HG03139 (cell line): ENCODE results near the gene INPP4B.

Source experiments
- ATAC-seq: cut with Tn5 transposase; IDR thresholded peaks from one replicate; pipeline ENCODE4 v1.9.1; 2021; ENCODE audit not compliant: unreplicated experiment

INPP4B gene

DNA sequence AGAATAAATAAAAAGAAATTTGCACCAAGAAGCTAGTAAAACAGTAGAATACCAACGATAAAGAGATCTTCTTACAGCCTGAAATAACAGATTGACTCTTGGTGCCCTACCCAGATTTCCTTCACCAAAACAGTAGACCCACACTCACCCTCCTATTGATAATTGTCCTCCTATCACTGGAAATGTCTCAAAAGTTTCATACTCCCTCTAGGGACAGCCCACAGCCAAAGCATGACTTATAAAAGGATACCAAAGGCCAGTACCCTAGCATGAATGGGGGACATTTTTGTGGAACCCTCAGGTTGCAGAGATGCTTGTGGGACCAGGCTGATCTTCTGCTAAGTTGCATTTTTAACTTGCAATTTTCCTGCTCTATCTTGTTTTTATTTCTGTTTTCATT lies 104.1 kb downstream of the INPP4B start:
- no peak for ATAC-seq

DNA sequence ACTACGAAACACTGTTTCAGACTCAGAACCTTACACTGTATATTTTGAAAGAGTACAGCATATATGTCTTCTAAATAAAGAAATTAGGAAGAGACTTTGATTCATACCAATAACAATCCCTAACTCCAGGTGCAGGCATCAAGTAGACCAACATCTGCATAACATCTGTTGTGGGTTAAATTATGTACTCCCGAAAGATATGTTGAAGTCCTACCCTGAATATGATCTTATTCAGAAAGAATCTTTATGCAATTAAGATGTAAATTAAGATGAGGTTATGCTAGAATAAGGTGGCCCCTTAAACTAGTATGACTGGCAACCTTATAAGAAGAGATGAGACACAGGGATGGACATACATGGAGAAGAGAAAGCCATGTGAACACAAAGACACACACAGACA lies 117.9 kb downstream of the INPP4B start:
- no peak for ATAC-seq

GRCh38 chr4:142727149-142727548 lies 119.0 kb downstream of the INPP4B start:
- ATAC-seq, result no peak

DNA sequence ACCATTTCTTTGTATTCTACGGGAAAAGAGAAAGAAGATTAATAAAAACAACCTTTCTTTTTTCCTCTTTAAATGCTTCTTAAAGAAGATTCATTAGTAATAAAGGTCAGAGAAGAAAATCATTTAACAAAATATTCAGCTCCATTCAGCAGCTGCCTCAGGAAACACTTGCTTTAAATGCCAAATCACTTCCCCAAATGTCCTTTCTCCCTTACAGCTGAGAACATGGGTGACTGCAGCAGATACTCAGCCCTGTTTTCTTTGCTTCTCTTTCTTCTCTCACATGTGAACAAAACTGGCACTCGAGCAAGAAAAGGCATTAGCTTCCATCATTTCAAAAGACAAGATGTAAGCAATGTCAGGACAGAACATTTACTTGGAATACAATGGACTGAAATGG lies 120.2 kb downstream of the INPP4B start:
- ATAC-seq, result no peak

DNA sequence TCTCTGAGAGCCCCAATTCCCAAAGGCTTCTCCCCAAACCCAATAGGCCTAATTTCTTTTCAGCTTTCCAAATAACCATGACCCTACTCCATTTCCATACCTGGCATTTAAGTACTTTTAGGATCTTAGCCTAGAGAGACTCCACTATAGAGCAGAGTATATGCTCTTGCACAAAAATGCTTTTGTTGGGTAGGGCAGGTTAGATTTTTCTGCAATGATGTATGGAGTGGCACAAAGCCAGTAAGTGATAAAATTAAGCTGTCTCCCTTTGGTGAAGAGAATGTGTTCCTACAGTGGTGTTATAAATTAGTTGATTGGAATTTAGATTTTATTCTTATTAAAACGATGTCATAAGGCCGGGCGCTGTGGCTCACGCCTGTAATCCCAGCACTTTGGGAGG lies 124.9 kb downstream of the INPP4B start:
- no peak for ATAC-seq

DNA sequence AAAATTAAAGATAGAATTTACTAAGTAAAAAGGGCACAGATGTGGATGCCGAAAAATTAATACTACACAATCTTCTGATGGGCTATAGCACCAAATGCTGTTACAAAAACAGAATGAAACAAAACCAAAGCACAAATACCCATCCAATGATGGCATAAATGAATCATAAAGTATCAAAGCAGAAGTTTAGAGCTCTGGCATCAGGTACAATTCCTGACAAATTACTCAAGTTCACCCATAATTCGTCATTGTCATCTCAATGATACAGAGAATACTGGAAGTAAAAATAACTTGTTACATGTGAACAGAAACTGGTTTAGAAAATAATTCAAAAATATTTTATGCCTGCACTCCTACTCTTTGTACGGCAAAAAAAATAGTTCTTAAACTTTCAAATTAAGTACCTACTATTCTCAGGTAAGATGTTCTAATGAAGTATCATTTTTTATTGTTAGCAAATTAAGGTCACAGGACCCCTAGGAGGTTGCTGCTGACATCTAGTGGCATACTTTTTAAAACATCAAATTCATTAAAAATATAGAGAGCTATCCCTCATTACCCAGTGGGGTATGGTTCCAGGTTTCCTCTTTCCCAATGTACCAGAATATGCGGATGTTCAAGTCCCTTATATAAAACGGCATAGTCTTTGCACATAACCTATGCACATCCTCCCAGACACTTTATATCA lies 126.1 kb downstream of the INPP4B start:
- no peak for ATAC-seq

GRCh38 chr4:142718981-142719380 lies 127.1 kb downstream of the INPP4B start:
- no peak for ATAC-seq

- ATAC-seq, result no peak
Observed at GRCh38 chr4:142715727-142716126, 130.4 kb downstream of the INPP4B start.

DNA sequence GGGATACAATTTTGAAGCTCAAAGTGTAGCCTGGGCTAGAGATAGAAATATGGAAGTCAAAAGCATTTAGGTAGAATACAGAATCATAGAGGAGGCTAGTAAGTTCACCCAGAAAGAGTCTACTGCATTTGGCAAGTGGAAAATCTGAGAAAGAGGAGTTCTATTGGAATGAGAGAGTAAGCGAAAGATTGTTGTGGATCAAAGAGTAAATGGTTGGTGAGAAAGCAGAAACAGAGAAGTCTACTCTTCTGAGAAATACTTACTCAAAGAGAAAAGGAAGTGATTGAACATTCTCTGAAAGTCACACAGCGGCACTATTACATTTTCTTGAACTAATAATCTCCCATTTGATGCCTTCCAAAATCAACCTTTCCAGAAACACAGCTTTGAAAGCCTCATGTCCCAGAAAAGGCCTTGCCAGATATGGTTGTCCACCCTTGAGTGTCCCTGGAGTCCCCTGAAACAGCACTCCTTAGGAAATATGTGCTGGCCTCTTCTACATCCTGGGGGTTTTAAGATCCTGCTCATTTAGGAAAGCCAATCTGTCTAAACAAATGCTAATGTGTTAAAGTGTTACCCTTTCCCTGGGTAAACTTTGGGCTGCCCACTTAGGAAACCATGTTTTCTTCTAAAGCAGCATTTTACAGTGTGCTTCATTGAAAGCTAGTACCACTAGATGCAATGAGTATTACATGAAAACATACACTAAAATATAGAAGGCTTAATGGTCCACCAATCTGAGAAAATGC lies 132.6 kb downstream of the INPP4B start:
- no peak for ATAC-seq

GRCh38 chr4:142708231-142708630 lies 137.9 kb downstream of the INPP4B start:
- ATAC-seq, result no peak

DNA sequence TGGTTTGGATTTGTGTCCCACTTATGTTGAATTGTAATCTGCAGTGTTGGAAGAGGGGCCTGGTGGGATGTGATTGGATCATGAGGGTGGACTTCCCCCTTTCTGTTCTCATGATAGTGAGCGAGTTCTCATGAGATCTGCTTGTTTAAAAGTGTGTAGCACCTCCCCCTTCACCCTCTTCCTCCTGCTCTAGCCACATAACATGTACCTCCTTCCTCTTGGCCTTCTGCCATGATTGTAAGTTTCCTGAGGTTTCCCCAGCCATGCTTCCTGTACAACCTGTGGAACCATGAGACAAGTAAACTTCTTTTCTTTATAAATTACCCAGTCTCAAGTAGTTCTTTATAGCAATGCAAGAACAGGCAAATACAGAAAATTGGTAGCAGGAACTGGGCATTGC lies 138.7 kb downstream of the INPP4B start:
- no peak for ATAC-seq

DNA sequence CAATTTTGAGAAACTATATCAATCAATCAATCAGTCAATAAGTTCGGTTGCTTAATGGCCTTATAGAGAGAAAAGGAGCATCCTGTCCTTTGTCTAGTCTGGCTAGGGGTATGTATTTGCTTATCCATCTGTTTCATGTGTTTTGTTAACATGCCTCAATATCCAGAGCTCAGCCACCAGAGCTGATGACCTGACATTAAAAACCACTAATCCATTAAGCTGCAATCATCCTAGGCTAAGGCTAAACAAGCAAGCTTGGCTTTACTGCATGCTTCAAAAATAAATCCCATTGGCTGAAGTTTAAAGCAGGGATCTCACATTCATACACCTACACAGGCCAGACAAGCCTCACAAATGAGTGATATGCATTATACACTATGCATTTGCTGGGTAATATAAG lies 139.7 kb downstream of the INPP4B start:
- no peak for ATAC-seq

- no peak for ATAC-seq
Observed at GRCh38 chr4:142705820-142706219, 140.3 kb downstream of the INPP4B start.

DNA sequence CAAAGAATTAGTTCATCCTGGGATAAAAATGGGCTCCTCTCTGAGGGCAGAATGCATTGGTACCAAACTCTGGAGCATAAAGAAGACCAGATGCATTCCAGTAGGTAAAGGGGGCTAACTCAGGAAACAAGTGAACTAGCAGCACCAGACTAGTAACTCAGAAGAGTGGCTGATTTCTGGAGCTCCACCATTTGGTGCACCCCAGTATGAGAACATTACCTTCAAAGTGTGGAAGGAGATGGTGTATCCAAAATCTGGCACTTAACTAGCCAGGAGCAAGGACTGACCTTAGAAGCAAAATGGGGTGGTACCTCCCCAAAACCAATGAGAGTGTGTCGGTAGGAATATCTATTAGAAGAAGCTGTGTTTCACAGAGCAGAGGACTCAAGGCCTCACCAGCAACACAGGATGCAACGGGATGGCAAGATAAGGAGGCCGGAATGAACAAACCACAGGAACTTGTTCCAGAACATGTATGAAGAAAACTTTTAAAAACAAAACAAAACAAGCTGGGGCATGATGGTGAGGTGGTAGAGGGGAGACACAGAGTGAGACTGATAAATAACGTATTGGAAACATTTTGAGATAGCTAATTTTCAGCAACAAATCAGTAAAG lies 142.3 kb downstream of the INPP4B start:
- no peak for ATAC-seq

GRCh38 chr4:142701017-142701416 lies 145.1 kb downstream of the INPP4B start:
- no peak for ATAC-seq

DNA sequence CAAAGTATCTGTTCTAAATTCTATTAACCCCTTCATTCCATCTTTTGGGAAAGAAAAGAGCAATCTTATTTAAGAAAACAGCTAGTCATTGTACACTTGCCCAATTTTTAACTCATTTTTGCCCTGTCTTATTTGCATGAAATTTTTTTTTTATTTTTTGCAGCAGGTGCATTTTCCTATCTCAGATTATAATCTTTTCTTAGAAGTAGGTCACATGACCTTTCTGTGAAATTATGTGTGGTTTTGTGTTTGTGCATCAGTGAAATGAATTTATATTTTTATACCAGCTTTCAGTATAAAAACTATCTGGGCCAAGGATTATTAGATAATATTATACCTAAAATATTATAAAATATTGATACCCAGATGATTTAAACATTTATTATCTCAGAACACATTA lies 145.6 kb downstream of the INPP4B start:
- no peak for ATAC-seq

GRCh38 chr4:142698552-142698951 lies 147.5 kb downstream of the INPP4B start:
- ATAC-seq, result no peak

DNA sequence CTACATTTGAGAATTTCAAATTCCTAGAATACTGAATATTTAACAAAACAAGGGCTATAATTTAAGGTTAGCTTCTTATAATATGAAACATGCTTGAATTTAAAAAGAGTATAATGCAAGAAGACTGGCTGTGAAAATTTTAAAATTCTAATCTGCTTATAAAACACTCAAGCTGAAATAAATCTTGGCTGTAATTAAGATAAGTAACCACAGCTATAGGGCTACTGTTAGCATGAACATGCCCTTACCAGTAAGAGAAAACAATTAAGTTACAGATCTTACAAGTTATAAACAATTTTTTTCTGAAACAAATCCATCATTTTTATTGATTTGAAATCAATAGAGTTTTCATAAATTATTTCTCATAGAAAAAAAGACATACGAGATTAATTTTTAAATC lies 148.2 kb downstream of the INPP4B start:
- no peak for ATAC-seq

- ATAC-seq, result no peak
Observed at GRCh38 chr4:142697320-142697719, 148.8 kb downstream of the INPP4B start.

DNA sequence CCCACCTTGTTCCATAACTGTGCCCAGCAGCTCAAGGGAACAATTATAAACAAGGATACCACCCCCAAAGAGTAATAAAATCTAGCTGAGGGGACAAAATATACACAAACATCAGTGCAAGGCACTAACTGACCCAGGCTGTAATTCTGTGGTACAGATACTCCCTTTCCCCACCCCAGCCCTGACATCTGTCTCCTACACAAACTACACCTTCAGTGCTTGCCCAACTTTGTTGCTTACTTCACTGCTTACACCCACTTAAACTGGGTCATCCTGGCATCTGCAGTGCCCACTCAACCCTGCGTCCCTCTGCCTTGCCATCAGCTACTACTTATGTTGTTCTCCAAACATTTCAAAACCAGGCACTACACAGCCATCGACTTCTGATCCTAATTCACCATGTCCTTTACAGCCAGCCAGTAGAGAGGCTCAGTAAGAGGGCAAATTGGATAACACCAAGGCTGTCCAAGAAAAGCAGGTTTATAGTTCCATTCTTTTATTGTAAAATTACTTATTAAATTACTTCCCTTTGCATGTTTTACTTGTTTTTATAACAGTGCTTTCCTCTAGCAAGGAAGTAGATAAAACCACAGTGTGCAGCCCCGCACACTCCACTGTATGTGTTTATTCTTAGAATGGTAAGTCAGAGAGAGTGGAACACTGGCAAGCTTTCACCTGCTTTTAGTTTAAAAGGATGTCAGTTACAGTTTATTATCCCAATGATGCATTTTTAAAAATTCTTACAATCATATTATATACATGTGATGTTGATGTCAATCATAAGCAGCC lies 149.6 kb downstream of the INPP4B start:
- ATAC-seq, result no peak

GRCh38 chr4:142690406-142691163 lies 155.5 kb downstream of the INPP4B start:
- ATAC-seq, result no peak
